GM21423 (cell line): ENCODE results near the gene OR6N2.

ENCODE experiments used
- ATAC-seq: cut with Tn5 transposase; IDR thresholded peaks from one replicate; pipeline ENCODE4 v1.9.1; 2021; ENCODE audit warnings: mild to moderate bottlenecking, moderate library complexity; ENCODE audit not compliant: unreplicated experiment

OR6N2 gene

DNA sequence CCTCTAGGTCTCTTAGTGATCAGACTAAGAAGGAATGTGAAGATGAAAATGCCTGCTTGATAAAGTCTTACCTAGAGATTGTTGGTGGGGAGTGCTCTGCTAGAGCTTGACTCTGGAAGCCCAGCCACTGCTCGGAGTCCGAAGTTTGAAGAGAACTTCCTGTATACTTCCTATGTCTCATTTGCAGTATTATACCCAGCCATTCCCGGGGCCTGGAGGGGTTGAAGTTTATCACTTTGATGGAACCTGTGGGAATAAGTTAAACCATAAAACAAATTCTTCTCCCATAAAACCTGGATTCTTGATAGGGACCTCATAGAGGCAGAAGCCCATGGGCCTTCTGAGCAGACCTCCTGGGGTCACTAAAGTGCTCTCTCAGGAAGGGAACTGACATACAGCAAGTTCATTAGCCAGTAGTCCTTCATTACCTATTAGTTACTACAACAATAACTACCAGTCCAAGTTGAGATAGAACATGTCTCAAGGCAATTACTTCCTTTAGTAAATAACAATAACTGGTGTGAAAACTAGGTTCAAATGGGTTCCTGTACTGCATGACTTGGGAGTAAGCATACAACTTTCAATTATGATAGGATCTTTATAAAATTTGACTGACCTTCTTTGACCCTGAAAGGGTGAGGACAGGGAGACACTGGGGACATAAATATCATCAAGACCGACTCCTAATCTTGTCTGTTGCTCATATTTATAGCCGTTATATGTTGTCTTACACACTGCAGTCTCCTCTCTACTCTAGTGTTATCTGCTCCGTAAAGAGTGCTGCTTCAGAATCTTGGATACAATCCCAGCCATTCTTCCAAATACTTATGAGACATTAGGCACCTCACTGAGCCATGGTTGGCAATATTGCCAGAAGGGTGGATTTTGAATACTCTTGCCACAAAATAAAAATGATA, 8.8 kb downstream of the OR6N2 start, which contains the start of gene OR6N1:
Gene OR6N1 (minus strand): TSS at position 246 of the 917 bp plus-strand sequence. CDS start 5,513 bp downstream, outside the sequence.
- no peak for ATAC-seq

- no peak for ATAC-seq
Measured at GRCh38 chr1:158754420-158754819, 26.6 kb downstream of the OR6N2 start, which contains the start of gene OR6K6. Gene OR6K6, plus strand, starts transcription at chr1:158754720. Its CDS starts 168 bp downstream, at chr1:158754888.

DNA sequence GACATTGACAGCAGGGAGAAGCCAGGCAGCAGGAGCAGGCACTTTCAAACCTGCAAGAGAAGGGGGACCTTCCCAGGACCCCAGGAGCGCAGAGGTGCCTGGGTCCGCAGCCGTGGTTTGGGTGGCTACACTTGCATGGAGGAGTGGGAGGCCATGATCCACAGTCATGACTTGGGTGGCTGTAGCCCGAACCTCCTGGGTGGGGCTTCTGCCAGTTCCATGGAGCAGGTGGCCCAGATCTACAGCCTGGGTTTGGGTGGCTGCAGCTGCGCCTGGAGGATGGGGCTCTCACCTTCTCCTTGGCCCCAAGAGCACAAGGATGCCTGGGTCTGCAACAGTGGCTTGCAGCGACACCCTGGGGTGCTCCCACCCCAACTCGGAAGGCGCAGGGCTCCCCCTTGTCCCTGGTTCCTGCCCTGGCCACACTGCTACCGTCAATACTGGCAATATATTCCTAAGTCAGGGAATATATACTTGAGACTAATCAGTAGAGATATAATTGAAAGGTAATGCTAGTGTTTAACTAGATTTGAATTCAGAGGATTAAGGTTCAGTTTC, 28.8 kb downstream of the OR6N2 start:
- no peak for ATAC-seq

DNA sequence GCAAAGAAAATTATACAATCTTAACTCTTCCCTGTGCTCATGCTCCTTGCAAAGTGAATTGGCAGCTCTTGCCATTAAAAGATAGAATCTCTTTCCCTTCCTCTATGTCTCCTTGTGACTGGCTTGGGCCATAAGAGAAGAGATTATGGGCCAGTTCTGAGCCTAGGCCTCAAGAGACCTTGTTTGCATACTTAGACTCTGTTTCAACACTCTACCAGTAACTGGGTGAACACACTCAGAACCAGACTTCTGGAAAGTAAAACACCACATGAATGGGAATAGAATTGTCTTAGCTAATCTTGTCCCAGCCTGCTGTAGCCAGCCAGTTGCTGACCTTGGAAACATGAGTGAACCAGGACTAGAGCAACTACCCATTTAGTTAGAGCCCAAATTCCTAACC, 45.2 kb downstream of the OR6N2 start:
- no peak for ATAC-seq

- no peak for ATAC-seq
Measured at GRCh38 chr1:158732524-158732923, 48.5 kb downstream of the OR6N2 start.

DNA sequence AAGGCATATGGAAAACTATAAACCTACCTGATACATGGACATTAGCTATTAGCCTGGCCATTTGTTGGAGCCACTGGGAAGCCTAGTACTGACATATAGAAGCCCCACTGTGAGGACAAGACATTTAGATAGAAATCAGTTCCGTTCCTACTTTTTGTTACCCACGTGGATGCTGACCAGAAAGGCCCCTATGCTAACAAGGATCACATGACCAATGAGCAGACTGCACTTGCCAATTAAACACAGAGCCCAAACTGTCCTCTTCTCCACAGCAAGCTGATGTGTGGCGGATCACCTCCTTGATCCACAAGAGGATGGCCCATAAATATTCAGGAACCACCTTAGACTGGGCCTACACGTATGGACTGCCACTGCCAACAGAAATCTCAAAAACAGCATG, 49.3 kb downstream of the OR6N2 start:
- no peak for ATAC-seq

GRCh38 chr1:158730453-158730852, 50.6 kb downstream of the OR6N2 start:
- ATAC-seq, result no peak

DNA sequence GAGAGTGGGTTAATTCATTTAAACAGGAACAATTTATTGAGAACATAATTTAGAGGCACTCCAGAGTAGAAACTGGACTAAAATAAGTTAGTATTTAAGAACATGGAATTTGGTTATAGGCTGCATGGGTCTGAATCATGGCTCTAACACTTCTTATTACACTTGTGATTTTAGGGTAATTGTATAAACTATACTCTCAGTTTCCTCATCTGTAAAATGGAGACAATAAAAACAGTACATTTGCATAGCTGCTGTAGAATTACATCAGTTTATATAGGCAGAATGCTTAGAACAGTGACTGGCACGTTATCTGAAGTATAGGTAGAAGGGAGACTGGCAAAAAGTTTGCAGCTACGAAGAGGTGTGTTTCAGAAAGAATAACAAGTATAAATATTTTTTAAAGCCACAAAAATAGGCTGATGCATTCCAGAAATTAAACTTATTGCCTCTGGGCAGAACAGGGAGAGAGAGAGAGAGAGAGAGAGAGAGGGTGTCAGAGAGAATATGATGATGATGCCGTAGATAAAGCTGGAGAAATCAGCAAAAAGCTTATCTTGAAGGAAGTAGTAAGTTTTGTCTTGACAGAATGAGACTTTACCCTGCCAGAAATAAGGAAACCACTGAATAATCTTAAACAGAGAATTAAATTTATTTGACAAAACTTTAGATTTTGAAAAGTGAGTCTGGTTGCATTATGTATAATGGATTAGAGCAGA, 52.3 kb downstream of the OR6N2 start:
- no peak for ATAC-seq

GRCh38 chr1:158724442-158724841, 56.6 kb downstream of the OR6N2 start:
- ATAC-seq, result no peak
